DMS 273 (cell line): Measurements from ENCODE around the gene PTCD1.

Experiments used
- DNase-seq: peaks from one replicate; lab custom pipeline; 2025; ENCODE audit not compliant: unreplicated experiment; lab: John Stamatoyannopoulos, UW

PTCD1 gene, protein sequence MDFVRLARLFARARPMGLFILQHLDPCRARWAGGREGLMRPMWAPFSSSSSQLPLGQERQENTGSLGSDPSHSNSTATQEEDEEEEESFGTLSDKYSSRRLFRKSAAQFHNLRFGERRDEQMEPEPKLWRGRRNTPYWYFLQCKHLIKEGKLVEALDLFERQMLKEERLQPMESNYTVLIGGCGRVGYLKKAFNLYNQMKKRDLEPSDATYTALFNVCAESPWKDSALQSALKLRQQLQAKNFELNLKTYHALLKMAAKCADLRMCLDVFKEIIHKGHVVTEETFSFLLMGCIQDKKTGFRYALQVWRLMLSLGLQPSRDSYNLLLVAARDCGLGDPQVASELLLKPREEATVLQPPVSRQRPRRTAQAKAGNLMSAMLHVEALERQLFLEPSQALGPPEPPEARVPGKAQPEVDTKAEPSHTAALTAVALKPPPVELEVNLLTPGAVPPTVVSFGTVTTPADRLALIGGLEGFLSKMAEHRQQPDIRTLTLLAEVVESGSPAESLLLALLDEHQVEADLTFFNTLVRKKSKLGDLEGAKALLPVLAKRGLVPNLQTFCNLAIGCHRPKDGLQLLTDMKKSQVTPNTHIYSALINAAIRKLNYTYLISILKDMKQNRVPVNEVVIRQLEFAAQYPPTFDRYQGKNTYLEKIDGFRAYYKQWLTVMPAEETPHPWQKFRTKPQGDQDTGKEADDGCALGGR

DNA sequence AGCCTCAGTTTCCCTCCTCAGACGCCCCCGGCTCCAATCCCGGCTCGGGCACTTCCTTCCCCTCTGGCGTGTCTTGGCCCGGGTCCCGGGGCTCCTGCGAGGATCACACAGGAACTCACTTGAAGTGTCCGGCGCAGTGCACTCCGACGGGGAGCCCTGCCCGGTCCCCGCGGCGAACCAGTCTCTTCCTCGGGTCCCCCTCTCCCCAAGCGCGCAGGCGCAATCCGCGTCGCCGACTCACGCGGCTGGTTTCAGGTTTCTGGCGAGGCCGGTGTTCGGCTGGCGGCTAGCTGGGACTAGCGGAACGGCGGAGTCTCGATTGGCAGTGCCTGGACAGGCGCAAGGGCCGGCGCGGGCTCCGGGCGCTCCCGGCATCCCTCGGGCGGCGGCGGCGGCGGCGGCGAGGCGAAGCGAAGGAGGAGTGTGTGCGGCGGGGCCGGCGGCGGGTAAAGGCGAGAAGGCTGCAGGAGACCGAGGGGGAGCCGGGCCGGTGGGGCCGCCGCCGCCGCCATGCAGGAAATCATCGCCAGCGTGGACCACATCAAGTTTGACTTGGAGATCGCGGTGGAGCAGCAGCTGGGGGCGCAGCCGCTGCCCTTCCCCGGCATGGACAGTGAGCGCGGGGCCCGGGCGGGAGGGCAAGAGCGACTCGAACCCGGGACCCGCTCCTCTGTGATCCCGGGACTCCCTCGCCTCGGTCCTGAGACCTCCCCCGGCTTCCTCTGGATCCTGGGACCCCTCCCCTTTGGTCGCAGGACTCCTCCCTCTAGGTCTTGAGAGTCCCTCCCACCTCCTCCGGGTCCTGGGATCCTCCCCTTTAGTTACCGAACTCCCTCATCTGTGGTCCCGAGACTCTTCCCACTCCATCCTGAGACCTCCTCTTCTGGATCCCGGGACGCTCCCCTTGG lies at the start of gene PTCD1, which contains the start of gene CPSF4:
PTCD1 (minus strand) TSS at position 226 of the 908 bp plus-strand sequence. CDS start 3,556 bp downstream, outside the sequence.
CPSF4 (plus strand) TSS at position 371 of the 908 bp plus-strand sequence; CDS start at position 511, 140 bp downstream.
- DNase-seq = peak; percentile 99

DNA sequence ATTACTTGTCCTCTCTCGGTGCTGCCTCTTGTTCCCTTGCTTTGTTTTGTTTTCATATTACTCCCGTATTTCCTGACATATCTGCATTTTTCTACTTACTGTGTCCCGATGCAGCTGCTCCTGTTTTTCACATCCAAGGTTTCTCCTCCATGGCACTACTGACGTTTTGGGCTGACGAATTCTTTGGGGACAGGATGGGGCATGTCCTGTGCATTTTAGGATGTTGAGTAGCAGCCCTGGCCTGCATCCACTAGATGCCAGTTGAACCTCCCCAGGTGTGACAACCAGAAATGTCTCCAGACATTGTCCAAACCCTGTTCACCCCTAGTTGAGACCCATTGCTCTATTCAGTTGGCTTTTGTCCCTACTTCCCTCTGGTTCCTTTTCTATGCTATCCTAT lies 46.5 kb upstream of the PTCD1 start:
- DNase-seq = no peak

DNA sequence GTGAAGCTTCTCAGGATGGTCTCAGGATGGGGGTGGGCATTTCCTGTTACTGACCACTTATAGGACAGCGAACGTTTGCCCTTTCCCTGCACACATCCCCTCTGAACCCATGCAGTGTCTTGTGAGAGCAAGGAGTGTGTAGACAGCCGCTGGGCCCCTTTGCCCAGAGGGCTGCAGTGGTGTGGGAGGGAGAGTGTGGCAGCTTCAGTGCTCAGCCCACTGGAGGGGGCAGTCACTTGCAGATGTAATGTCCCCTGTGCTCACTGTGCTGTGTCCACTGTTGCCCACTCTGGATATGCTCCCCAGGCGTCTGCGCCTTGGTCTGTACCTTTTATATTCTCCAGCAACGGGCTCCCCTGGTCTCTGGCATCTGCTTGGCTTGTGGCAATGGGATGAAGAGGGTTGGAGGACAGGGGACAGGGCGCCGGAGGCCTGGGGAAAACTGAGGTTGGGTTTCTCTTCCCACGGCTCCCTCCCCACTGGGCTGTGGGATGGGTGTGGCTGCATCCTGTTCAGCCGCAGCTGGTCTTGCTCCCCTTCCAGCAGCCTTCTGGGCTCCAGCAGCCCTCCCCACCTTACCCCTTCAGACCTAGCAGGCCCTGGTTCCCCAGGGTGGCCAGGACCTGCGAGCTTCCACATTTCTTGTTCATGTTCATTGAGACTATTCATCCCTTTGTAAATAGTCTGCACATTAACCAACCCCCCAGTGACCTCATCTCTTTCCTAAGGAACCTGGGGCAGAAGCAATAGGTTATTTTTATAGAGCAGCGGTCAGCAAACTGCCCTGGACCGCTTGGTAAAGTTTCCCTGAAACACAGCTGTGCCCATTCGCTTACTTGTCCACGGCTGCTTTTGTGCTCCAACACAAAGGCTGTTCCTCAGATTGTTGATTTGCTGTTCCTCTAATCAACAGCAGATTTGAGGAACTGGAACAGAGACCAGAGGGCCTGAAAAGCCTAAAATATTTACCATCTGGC lies 40.2 kb upstream of the PTCD1 start:
- DNase-seq = no peak

DNA sequence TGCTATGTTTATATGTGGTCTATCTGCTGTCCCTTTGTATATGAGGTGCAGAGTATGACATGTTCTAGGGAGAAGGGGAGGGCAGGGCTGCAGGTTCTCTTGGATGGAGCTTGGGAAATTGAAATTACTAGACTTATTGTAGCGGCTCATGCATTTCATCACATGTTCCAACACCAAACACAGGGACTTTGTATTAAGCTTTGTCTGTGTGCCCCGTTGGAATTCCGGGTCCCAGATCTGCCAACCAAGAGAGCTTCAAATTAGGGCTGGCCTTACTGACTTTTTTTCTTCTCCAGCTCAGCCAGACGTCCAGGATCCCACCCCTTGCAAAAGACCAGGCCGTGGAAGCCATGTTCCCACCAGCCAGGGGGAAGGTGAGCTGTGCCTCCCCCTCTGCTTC lies 37.5 kb upstream of the PTCD1 start:
- no peak for DNase-seq

DNA sequence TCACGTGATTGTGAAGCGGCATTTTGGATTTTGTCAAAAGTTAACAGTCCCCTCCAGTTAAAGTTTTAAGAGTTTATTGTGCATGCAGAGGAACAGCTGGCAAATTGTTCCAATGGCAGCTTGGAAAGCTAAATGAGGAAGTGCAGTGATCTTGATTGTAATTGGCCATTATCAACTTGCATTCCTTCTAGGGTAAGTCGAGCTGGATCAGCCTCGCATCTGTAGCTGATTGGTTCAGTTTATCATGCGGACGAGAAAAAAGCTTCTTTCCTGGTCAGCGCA lies 34.7 kb upstream of the PTCD1 start:
- DNase-seq = peak; percentile 91

DNA sequence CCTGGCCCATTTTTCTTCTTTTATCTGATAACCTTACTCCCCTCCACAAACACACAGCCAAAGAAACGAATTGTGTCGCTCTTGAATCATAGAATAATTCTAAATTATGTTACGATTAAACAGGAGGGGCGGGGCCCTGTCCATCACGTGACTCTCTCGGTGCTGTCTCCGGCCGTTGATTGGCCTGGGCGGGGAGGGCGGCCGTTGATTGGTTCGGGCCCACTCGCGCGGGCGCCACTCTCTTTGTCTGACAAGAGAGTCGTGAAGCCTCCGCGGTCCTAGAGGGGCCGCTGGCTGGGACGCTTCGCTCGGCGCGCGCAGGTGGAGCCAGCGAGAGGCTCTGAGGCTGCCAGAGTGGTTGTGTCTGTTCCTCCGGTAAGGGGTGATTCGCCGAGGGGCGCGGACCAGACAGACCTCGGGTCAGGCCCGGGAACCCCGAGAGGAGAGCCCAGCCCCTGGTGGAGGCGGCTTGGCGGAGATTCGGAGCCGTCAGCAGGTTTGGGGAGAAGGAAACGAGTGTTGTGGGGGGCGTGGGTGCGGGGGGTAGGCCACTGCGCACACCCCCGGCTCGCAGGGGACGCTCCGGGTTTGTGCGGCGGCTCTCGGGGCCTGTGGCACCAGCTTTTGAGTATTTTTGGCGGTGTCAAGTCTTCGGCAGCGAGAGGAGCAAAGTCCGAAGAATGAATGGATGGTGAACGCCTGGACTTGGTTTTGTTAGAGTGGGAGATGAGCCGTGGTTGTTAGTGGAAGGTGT lies 34.1 kb upstream of the PTCD1 start, which contains the start of gene ZNF789:
ZNF789 (plus strand) TSS at position 330 of the 754 bp plus-strand sequence. CDS start 3,567 bp downstream, outside the sequence.
- DNase-seq = peak; percentile 100

DNA sequence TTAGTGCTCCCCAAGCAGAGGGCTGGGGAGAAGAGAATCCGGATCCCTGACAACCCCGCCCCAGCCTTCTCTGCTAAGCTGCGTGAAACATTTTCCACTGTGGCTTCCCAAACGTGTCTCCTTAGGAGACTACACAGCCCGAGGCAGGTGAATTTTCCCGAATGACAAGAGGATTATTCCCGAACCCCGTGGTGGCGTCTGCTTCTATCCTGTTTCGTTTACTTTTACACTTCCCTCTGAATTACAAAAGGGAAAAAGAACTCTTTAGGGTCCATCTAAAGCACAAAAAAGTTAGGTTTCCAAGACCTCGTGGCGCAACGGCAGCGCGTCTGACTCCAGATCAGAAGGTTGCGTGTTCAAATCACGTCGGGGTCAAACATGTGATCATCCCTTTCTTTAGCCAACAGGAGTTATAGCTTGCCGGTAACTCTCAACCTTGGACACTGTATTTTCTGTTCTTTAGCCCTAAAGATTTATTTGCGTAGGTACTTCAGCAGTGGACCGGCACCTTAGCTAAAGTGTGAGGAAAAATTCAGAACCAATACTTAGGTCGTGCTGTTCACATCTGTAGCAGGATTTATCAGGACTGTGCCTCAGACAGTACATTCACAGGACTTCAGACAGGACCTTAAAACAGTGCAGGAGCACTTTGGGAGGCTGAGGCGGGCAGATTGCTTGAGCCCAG lies 30.9 kb upstream of the PTCD1 start:
- peak; percentile 35 for DNase-seq

DNA sequence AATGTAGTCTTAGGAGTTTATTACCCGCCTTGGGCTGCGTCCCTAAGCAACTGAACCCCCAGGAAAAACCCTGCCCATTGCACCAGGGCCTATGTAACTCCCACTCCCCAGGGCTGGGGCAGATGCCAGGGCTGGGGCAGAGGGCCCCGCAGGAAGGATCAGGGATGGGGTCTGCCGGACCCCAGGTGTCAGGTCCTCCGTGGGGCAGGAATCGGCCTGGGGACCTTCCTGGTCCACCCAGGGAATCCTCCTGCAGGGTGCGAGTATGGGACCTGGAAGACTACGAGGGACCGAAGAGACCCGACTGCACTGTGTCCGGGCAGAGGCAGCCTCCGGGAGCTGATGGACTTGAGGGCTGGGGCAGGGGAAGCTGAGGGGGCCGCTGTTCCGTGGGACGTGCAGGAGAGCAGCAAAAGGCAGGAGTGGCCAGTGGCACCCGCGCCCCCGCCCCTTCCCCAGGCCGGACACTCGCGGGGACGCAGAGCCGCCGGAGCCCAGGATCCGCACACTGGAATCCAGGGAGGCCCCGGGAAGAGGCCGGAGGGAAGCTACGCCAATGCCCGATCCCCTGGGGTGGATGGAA lies 29.8 kb upstream of the PTCD1 start:
- no peak for DNase-seq

DNA sequence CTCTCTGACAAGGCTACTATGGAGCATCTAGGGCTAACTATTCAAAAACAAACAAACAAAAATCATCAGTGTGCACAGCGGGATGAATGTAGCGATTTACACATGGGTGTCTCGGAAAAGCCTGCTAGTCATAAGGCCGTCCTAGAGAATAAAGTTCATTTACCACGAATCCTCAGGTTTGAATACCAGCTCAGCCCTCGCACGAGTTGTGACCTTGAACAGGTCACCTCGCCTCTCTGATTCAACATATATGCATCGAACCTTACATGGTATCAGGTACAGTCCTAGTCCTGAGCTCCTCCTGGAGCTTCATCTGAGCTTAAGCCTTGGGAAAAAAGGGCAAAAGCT lies 26.8 kb upstream of the PTCD1 start:
- DNase-seq = no peak

DNA sequence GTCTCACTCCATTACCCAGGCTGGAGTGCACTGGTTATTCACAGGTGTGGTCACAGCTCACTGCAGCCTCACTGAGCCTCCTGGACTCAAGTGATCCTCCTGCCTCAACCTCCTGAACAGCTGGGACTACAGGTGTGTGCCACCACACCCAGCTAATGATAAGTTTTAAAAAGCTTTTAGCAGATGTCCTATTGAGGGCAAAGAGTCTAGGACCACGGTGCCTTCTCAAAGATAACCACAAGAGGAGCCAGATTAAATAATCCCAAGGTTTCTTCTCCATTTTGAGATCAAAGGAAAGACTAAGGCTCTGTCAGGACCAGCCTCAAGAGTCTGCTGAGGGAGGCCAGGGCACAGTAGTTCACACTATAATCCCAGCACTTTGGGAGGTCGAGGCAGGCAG lies 22.6 kb upstream of the PTCD1 start:
- DNase-seq = peak; percentile 47

DNA sequence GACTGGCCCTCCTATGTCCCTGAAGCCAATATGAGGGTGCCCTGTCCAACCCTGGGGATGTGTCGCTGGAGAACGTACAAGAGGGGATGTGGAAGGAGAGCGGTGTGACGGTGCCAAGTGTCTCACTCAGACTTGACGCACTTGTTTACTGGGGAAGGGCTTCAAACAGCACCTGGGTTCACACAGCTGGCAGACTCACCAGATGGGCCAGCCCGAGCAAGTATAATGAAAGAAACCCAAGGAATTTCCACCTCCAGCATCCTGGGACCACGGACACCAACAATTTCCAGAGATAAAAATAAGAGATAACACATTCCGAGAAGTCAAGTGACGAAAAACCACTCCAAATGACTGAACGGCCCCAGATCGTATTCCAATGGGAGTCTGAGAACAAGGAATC lies 22.1 kb upstream of the PTCD1 start:
- DNase-seq = peak; percentile 44

DNA sequence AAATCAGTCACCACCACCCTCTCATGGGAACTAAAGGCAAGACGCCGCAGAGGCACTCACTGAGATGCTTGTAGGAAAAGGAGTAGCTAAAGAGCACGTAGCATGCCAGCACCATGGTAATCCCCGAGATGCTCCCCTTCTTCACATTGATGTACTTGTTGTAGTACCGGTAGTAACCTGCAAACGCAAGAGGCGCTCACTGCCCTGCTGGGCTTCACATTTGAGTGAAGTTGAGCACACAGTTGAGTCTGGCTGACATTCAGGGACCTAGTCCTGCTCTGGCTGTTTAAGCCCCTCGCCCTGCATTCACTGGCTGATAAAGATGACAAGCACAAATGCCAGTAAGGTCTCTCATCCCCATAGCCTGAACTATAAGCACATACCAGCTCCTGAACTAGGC lies 20.5 kb upstream of the PTCD1 start:
- DNase-seq = peak; percentile 72

DNA sequence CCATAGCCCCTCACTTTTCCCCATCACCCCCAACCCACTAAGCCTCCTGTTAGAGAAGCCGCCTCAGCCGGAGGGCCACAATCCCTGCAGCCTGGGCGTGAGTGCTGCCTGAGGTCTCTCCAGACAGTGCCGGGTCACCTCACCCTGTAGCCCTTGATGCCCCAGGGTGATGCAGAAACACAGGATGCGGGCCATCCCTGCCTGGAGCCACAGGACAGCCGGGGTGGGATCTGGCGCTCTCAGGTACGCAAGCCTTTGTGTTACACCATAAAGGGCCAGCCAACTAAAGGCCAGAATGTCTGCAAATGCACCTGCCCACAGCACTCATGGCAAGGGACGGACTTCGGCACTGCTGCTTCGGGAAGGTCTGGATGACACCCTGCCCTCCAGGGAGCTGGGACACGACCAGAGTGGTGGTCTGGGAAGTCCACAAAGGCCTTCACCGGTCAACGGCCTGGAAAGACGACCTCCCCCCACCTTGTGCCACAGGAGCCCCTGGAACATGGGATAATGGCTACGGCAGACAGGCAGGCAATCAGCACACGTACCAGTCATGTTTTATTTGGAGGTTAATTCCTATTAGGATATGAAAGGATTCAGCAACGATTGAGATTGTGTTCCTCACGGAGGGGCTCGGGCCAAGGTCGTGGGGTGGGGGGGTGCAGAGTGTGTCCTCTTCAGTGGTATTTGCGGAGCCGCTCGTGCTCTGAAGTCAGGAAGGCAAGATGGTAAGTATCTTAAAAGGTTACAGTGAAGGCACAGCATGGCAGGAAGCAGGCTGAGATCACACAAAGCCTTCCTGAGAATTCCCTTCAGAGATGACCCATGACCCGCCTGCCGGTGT lies 19.3 kb upstream of the PTCD1 start:
- no peak for DNase-seq

DNA sequence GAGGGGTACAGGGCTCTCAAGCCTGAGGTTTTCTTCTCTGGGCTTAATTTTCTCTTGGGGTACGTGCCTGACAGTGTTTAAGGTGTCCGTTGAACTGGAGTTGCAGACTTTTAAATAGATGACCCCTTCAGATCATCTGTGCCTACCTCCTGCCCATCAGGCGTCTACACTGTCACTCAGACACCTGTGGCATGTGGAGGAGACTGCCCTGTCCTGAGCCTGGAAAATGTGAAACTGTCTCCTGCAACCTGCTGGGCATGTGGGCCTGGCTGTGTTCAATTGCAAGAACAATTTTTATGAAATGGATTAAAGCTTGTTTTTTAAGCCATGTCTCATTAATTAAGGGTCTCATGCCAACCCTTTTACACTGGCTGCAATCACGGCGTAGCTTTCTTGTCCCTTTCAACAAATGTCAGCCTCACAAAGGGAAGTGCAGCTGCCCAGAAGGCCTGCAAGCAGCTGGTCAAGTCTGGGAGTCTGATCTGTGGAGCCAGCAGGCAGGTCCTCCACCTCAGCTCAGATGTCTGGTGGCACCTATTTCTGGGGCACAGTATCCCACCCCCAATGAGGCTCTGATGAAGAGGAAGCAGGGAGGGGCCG lies 18.6 kb upstream of the PTCD1 start:
- no peak for DNase-seq

DNA sequence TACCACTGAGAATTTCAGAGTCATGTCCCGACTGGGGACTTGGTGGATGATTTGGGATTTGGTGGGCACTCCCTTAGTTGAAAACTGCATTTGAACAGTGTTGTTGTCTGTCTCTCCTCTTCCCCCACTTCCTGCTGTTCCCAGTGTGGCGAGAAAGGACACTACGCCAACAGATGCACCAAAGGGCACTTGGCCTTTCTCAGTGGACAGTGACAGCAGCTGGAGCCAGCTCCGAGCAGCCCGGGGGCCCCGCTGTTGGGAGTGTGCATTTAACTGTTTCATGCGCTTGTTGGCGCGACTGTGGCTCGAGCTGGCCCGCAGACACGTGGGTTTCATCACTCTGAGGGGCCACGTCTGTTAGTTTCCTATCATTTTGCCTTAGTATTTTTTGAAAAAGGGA lies 17.7 kb upstream of the PTCD1 start:
- peak; percentile 44 for DNase-seq

DNA sequence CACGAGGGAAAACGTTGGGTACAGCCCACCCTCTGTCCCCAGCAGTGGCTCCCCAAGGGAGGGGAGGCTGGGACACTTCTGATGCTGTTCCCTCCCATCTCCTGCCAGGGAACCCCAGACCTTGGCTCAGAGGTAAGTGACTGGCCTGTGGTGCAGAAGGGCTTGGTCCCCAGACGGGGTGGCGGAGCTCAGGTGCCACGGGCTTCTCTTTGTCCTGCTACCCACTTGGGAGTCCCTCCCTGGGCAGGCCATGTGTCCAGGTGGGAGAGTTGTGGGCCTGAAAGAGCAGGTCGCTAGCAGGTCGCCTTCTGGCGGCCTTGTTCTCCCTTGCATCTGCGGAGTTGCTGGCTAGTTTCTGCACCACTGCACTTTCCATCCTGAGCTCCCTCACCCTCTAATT lies 17.3 kb upstream of the PTCD1 start:
- DNase-seq = peak; percentile 42

DNA sequence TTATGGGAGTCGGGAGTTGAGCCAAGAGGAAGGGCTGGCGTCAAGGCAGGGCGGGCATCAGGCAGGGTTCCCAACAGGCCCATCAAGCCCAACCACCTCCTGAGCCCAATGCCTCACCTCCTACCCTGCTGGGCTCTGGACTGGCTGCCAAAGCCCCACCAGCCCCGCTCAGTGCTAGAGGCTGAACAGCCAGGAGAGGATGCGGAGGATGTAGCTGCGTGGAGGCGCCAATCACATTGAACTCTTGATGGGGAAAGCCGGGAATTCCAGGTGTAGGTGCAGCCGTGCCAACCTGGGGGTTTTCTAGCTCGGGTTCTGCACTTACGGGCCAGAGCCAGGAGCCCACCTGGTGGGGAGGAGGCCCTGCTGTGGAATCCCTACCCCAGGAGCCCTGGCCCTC lies 14.5 kb upstream of the PTCD1 start:
- DNase-seq = peak; percentile 33
